H9 (cell line): ENCODE data around the gene DLG1. TPM values are rescaled to one million over a fixed set of nuclear protein-coding genes. Genes with fewer than 3 reads are reported as not detected.

Experiments
- DNase-seq: peaks from one replicate; pipeline ENCODE4 v3.0.0-alpha.2; 2017
- H2AFZ ChIP-seq: one replicate; pipeline ENCODE4 v1.6.1; 2013; ENCODE audit warnings: mild to moderate bottlenecking, low read length, control low read depth, moderate library complexity
- H2AK5ac ChIP-seq: 2 replicates; pipeline ENCODE4 v1.6.1; 2013; ENCODE audit warnings: low read length, control low read depth, mixed read lengths; ENCODE audit not compliant: insufficient read length
- H2BK120ac ChIP-seq: one replicate; pipeline ENCODE4 v1.6.1; 2013; ENCODE audit warnings: low read depth, mild to moderate bottlenecking, low read length, control low read depth, inconsistent platforms; ENCODE audit not compliant: poor library complexity, severe bottlenecking
- H2BK12ac ChIP-seq: 2 replicates; pipeline ENCODE4 v1.6.1; 2013; ENCODE audit warnings: low read length, control low read depth, mixed read lengths, low read depth; ENCODE audit not compliant: insufficient read length
- H2BK15ac ChIP-seq: 2 replicates; pipeline ENCODE4 v1.6.1; 2013; ENCODE audit warnings: low read depth, low read length, control low read depth
- H2BK20ac ChIP-seq: one replicate; pipeline ENCODE4 v1.6.1; 2013; ENCODE audit warnings: low read depth, mild to moderate bottlenecking, low read length, control low read depth, inconsistent platforms; ENCODE audit not compliant: poor library complexity, severe bottlenecking
- H2BK5ac ChIP-seq: 2 replicates; pipeline ENCODE4 v1.6.1; 2013; ENCODE audit warnings: low read length, control low read depth, mixed read lengths; ENCODE audit not compliant: insufficient read length
- H3K14ac ChIP-seq: 2 replicates; pipeline ENCODE4 v1.6.1; 2013; ENCODE audit warnings: low read length, control low read depth; ENCODE audit not compliant: insufficient read depth
- H3K18ac ChIP-seq: 2 replicates; pipeline ENCODE4 v1.6.1; 2013; ENCODE audit warnings: low read depth, mild to moderate bottlenecking, mixed read lengths, low read length, control low read depth; ENCODE audit not compliant: insufficient read length
- H3K23ac ChIP-seq: 2 replicates; pipeline ENCODE4 v1.6.1; 2013; ENCODE audit warnings: low read length, control low read depth, mixed read lengths, low read depth; ENCODE audit not compliant: insufficient read length
- H3K23me2 ChIP-seq: 2 replicates; pipeline ENCODE4 v1.6.1; 2013; ENCODE audit warnings: low read depth, mild to moderate bottlenecking, mixed read lengths, low read length, control low read depth; ENCODE audit not compliant: insufficient read length, poor library complexity, severe bottlenecking
- H3K27ac ChIP-seq: 2 replicates; pipeline ENCODE4 v1.5.1; 2013; ENCODE audit warnings: low read length, control low read depth, mixed read lengths, low read depth; ENCODE audit not compliant: insufficient read length
- H3K27me3 ChIP-seq: 2 replicates; pipeline ENCODE4 v1.6.1; 2013; ENCODE audit warnings: low read length, control low read depth, inconsistent platforms; ENCODE audit not compliant: insufficient read depth
- H3K4ac ChIP-seq: 2 replicates; pipeline ENCODE4 v1.6.1; 2013; ENCODE audit warnings: low read depth, mild to moderate bottlenecking, control low read depth, inconsistent platforms, low read length, moderate library complexity
- H3K4me1 ChIP-seq: 2 replicates; pipeline ENCODE4 v1.6.1; 2013; ENCODE audit warnings: low read length, control low read depth, inconsistent platforms; ENCODE audit not compliant: insufficient read depth
- H3K4me2 ChIP-seq: 2 replicates; pipeline ENCODE4 v1.6.1; 2013; ENCODE audit warnings: low read length, control low read depth, mixed read lengths; ENCODE audit not compliant: insufficient read length, insufficient read depth
- H3K56ac ChIP-seq: 2 replicates; pipeline ENCODE4 v1.6.1; 2013; ENCODE audit warnings: low read depth, mild to moderate bottlenecking, mixed read lengths, low read length, control low read depth; ENCODE audit not compliant: insufficient read length
- H3K79me1 ChIP-seq: 2 replicates; pipeline ENCODE4 v1.6.1; 2013; ENCODE audit warnings: low read depth, mild to moderate bottlenecking, moderate library complexity, low read length, control low read depth, inconsistent platforms; ENCODE audit not compliant: insufficient read depth, poor library complexity, severe bottlenecking
- H3K79me2 ChIP-seq: 2 replicates; pipeline ENCODE4 v1.6.1; 2013; ENCODE audit warnings: low read length, control low read depth, inconsistent platforms; ENCODE audit not compliant: insufficient read depth
- H3K9ac ChIP-seq: 2 replicates; pipeline ENCODE4 v1.6.1; 2013; ENCODE audit warnings: low read length, control low read depth, mixed read lengths; ENCODE audit not compliant: insufficient read length; ENCODE audit errors: extremely low read depth
- H3K9me3 ChIP-seq: one replicate; pipeline ENCODE4 v1.6.1; 2013; ENCODE audit warnings: low read depth, low read length, inconsistent platforms; ENCODE audit not compliant: control insufficient read depth
- H3T11ph ChIP-seq: one replicate; pipeline ENCODE4 v1.6.1; 2013; ENCODE audit warnings: mild to moderate bottlenecking, low read length, control low read depth, inconsistent platforms
- H4K20me1 ChIP-seq: one replicate; pipeline ENCODE4 v1.6.1; 2013; ENCODE audit not compliant: control insufficient read depth, insufficient read length, insufficient read depth
- H4K5ac ChIP-seq: 2 replicates; pipeline ENCODE4 v1.6.1; 2013; ENCODE audit warnings: low read depth, mild to moderate bottlenecking, mixed read lengths, low read length, control low read depth; ENCODE audit not compliant: insufficient read length
- H4K8ac ChIP-seq: replicated peaks from 2 replicates; pipeline ENCODE4 v1.6.1; 2013; ENCODE audit warnings: low read length, control low read depth, mixed read lengths, low read depth; ENCODE audit not compliant: insufficient read length
- H4K91ac ChIP-seq: 2 replicates; pipeline ENCODE4 v1.6.1; 2013; ENCODE audit warnings: low read depth, mild to moderate bottlenecking, moderate library complexity, mixed read lengths, low read length, control low read depth; ENCODE audit not compliant: insufficient read length
- H3K27ac Mint-ChIP-seq, 3 experiments: 2 replicates in 2 of 3; 3 replicates in 1 of 3; pipeline ENCODE4 v1.8.0; 2020 to 2021; ENCODE audit warnings: mixed read lengths in 3 of 3, mild to moderate bottlenecking in 1 of 3, moderate library complexity in 1 of 3
- H3K27me3 Mint-ChIP-seq: 2 replicates; pipeline ENCODE4 v1.8.0; 2021; ENCODE audit warnings: low read depth, mild to moderate bottlenecking, moderate library complexity, mixed read lengths
- H3K36me3 Mint-ChIP-seq, 3 experiments: 2 replicates in 2 of 3; 3 replicates in 1 of 3; pipeline ENCODE4 v1.8.0; 2020 to 2021; ENCODE audit warnings: low read depth in 3 of 3, mixed read lengths in 3 of 3; ENCODE audit not compliant: insufficient read depth in 1 of 3
- H3K4me1 Mint-ChIP-seq, 2 experiments: 2 replicates each; pipeline ENCODE4 v1.8.0; 2020; ENCODE audit warnings: mixed read lengths in 2 of 2
- H3K4me3 Mint-ChIP-seq, 2 experiments: 2 replicates in 1 of 2; 3 replicates in 1 of 2; pipeline ENCODE4 v1.8.0; 2020 to 2021; ENCODE audit warnings: mild to moderate bottlenecking in 2 of 2, mixed read lengths in 2 of 2, moderate library complexity in 1 of 2
- H3K9me3 Mint-ChIP-seq, 2 experiments: 2 replicates in 1 of 2; 3 replicates in 1 of 2; pipeline ENCODE4 v1.8.0; 2020; ENCODE audit warnings: mild to moderate bottlenecking in 2 of 2, mixed read lengths in 2 of 2, moderate library complexity in 1 of 2
- CTCF ChIP-seq: fragments of 200-600 bp; sonication (generic); conservative IDR thresholded peaks from 3 replicates; pipeline ENCODE4 v1.8.0; 2021; ENCODE audit warnings: antibody characterized with exemption, mild to moderate bottlenecking
- total RNA-seq: library from RNA; stranded (reverse); gene quantifications from 2 replicates; pipeline ENCODE4 v1.2.1, GENCODE V29; 2021

DLG1 gene
- total RNA-seq, 1 experiment from 2014 or later, result 84.1 TPM

- Histone ChIP-seq H3K4me1 (no peaks in the 10 kb centered on the region), H4K91ac (no peak overlapping the region), H3K23me2 (no peaks in the 10 kb centered on the region), H3K4ac (no peak overlapping the region), H4K5ac (no peak overlapping the region), H3K79me2 (no peaks in the 10 kb centered on the region), H2AK5ac (no peak overlapping the region), H3K23ac (no peak overlapping the region), H3K56ac (no peak overlapping the region), H2BK15ac (no peak overlapping the region), H3K79me1 (no peaks in the 10 kb centered on the region), H3K9ac (no peak overlapping the region), H4K20me1 (no peaks in the 10 kb centered on the region), H2BK12ac (no peak overlapping the region), H3T11ph (no peak overlapping the region), H3K18ac (no peak overlapping the region), H2BK120ac (no peak overlapping the region), H3K14ac (no peak overlapping the region), H3K27ac (no peak overlapping the region), H2AFZ (no peak overlapping the region), H4K8ac (no peak overlapping the region), H3K4me2 (no peak overlapping the region), H3K27me3 (no peaks in the 10 kb centered on the region), H2BK20ac (no peak overlapping the region), H2BK5ac (no peak overlapping the region), H3K9me3 (no peaks in the 10 kb centered on the region)
- TF ChIP-seq CTCF, result no peak
- Mint-ChIP-seq H3K27me3 (no peaks in the 10 kb centered on the region), H3K27ac (no peak overlapping the region; a peak in 1 of 7 replicates), H3K36me3 (peaks cover 4 to 45% (median 39%) of the 10 kb centered on the region in 3 experiments; a peak in 5 of 7 replicates), H3K4me3 (no peak overlapping the region), H3K9me3 (no peaks in the 10 kb centered on the region), H3K4me1 (no peaks in the 10 kb centered on the region)
- no peak for DNase-seq
Observed at GRCh38 chr3:197111685-197112084, 186.7 kb downstream of the DLG1 start.
